HCT116 (cell line): ENCODE data around the gene HIRA. TPM values are rescaled to one million over a fixed set of nuclear protein-coding genes. Genes with fewer than 3 reads are reported as not detected.

ENCODE experiments used
- ATAC-seq: fragments of 200-7000 bp; cut with Tn5 transposase; 2 replicates; pipeline ENCODE4 v1.9.1; 2020; ENCODE audit warnings: mild to moderate bottlenecking, moderate library complexity
- BruUV-seq: library from RNA; stranded (reverse); fragments of 400-500 nt; replicated peaks from 2 replicates; lab custom pipeline; 2021; lab: Mats Ljungman, UMichigan
- CTCF ChIA-PET: fragments of 300-600 bp; sonication (Branson Sonifier 250); formaldehyde crosslinking; loops from one replicate; lab custom pipeline; 2021; ENCODE audit warnings: antibody characterized with exemption; lab: Charles Lee
- POLR2A ChIA-PET: fragments of 300-600, 350-600 bp; sonication (Branson Sonifier 250); formaldehyde crosslinking; loops from one replicate; lab custom pipeline; 2021; ENCODE audit warnings: antibody characterized with exemption; lab: Charles Lee
- RAD21 ChIA-PET, 2 experiments: fragments of 300-600 bp; sonication (Branson Sonifier 250); formaldehyde crosslinking; loops; one replicate each; lab custom pipeline; 2023; ENCODE audit warnings: low total read pairs in 2 of 2; ENCODE audit not compliant: uncharacterized antibody in 2 of 2, unreplicated experiment in 2 of 2, low non-redundant PET in 1 of 2; lab: Charles Lee
- DNase-seq: peaks from one replicate; pipeline ENCODE4 v3.0.0-alpha.2; 2010; ENCODE audit warnings: low read depth, low spot score
- H2AFZ ChIP-seq: fragments of 200-600 bp; shearing (Covaris generic), sonication (generic); 2 replicates; pipeline ENCODE4 v1.6.1; 2017; ENCODE audit warnings: low read depth, mixed run types, mixed read lengths, antibody characterized with exemption, low read length; ENCODE audit not compliant: poor library complexity, severe bottlenecking
- H3K27ac ChIP-seq: 2 replicates; pipeline ENCODE4 v1.5.1; 2012; ENCODE audit warnings: low read depth, low read length
- H3K27me3 ChIP-seq: fragments of 200-600 bp; sonication (generic); 2 replicates; pipeline ENCODE4 v1.6.1; 2016; ENCODE audit warnings: mixed run types, low read length, mixed read lengths; ENCODE audit not compliant: insufficient read depth
- H3K36me3 ChIP-seq, 2 experiments: fragments of 200-500 bp in 1 of 2; fragments of 200-600 bp in 1 of 2; sonication (Bioruptor generic) in 1 of 2; sonication (generic) in 1 of 2; 2 replicates each; pipeline versions ENCODE4 v1.5.1 to v1.6.1; 2014 to 2016; ENCODE audit warnings: low read length in 2 of 2, inconsistent platforms in 1 of 2, mixed read lengths in 1 of 2, mixed run types in 1 of 2; ENCODE audit not compliant: insufficient read depth in 2 of 2, control insufficient read depth in 1 of 2
- H3K4me1 ChIP-seq, 2 experiments: fragments of 200-600 bp in 1 of 2; sonication (generic) in 1 of 2; 2 replicates each; pipeline versions ENCODE4 v1.5.1 to v1.6.1; 2012 to 2017; ENCODE audit warnings: low read length in 2 of 2, inconsistent platforms in 1 of 2, mild to moderate bottlenecking in 1 of 2, mixed read lengths in 1 of 2, mixed run types in 1 of 2, moderate library complexity in 1 of 2; ENCODE audit not compliant: insufficient read depth in 2 of 2, control insufficient read depth in 1 of 2
- H3K4me2 ChIP-seq: fragments of 200-600 bp; sonication (generic); 2 replicates; pipeline ENCODE4 v1.6.1; 2017; ENCODE audit warnings: mixed run types, low read length, mixed read lengths
- H3K4me3 ChIP-seq, 2 experiments: fragments of 200-600 bp in 1 of 2; sonication (generic) in 1 of 2; replicated peaks in 1 of 2; 2 replicates each; pipeline ENCODE4 v1.5.1; 2011 to 2016; ENCODE audit warnings: low read length in 2 of 2, control low read depth in 1 of 2, low read depth in 1 of 2, mild to moderate bottlenecking in 1 of 2, mixed read lengths in 1 of 2, mixed run types in 1 of 2
- H3K79me2 ChIP-seq: fragments of 200-600 bp; sonication (generic); 2 replicates; pipeline ENCODE4 v1.6.1; 2017; ENCODE audit warnings: mild to moderate bottlenecking, mixed run types, low read length, moderate library complexity, mixed read lengths; ENCODE audit not compliant: insufficient read depth
- H3K9ac ChIP-seq: fragments of 200-600 bp; sonication (generic); 2 replicates; pipeline ENCODE4 v1.6.1; 2016; ENCODE audit warnings: low read length, mixed read lengths
- H3K9me2 ChIP-seq: fragments of 200-600 bp; sonication (generic), shearing (Covaris generic); 2 replicates; pipeline ENCODE4 v1.6.1; 2017; ENCODE audit warnings: mixed run types, mild to moderate bottlenecking, moderate library complexity; ENCODE audit not compliant: insufficient read depth
- H3K9me3 ChIP-seq, 2 experiments: fragments of 200-500 bp in 1 of 2; fragments of 200-600 bp in 1 of 2; sonication (Bioruptor generic) in 1 of 2; sonication (generic) in 1 of 2; 2 replicates each; pipeline ENCODE4 v1.6.1; 2014 to 2017; ENCODE audit warnings: low read length in 2 of 2, mixed read lengths in 2 of 2, inconsistent platforms in 1 of 2, low read depth in 1 of 2, mild to moderate bottlenecking in 1 of 2, mixed run types in 1 of 2, moderate library complexity in 1 of 2; ENCODE audit not compliant: control insufficient read depth in 1 of 2, insufficient read depth in 1 of 2
- H4K20me1 ChIP-seq: fragments of 200-600 bp; sonication (generic), shearing (Covaris generic); 2 replicates; pipeline ENCODE4 v1.6.1; 2017; ENCODE audit warnings: mixed run types, mild to moderate bottlenecking, moderate library complexity; ENCODE audit not compliant: insufficient read depth
- ATF3 ChIP-seq: IDR thresholded peaks from 2 replicates; pipeline ENCODE4 v1.6.1; 2012
- CEBPB ChIP-seq: IDR thresholded peaks from 2 replicates; pipeline ENCODE4 v1.6.1; 2012; ENCODE audit warnings: low read depth
- CTCF ChIP-seq, 3 experiments: fragments of 200-600 bp in 1 of 3; sonication (generic) in 1 of 3; IDR thresholded peaks in 2 of 3; conservative IDR thresholded peaks in 1 of 3; 2 replicates each; pipeline ENCODE4 v1.5.1; 2012 to 2017; ENCODE audit warnings: low read depth in 2 of 3, low read length in 2 of 3, antibody characterized with exemption in 1 of 3, borderline replicate concordance in 1 of 3, control low read depth in 1 of 3, mild to moderate bottlenecking in 1 of 3, mixed read lengths in 1 of 3, mixed run types in 1 of 3, moderate library complexity in 1 of 3; ENCODE audit not compliant: insufficient read depth in 1 of 3
- FOSL1 ChIP-seq: IDR thresholded peaks from 2 replicates; pipeline ENCODE4 v1.6.1; 2012; ENCODE audit warnings: low read depth
- JUND ChIP-seq: IDR thresholded peaks from 2 replicates; pipeline ENCODE4 v1.6.1; 2012
- REST ChIP-seq: IDR thresholded peaks from 2 replicates; pipeline ENCODE4 v1.6.1; 2012; ENCODE audit warnings: low read depth
- SRF ChIP-seq: IDR thresholded peaks from 2 replicates; pipeline ENCODE4 v1.6.1; 2012; ENCODE audit warnings: low read depth
- TCF7L2 ChIP-seq: IDR thresholded peaks from 2 replicates; pipeline ENCODE4 v1.7.0; 2011; ENCODE audit warnings: borderline replicate concordance, inconsistent platforms; ENCODE audit not compliant: insufficient read depth, insufficient read length; ENCODE audit errors: extremely low read depth
- YY1 ChIP-seq: IDR thresholded peaks from 2 replicates; pipeline ENCODE4 v1.6.1; 2011; ENCODE audit warnings: low read length, low read depth, moderate library complexity, mild to moderate bottlenecking; ENCODE audit not compliant: insufficient replicate concordance; ENCODE audit errors: extremely low read depth
- ZBTB33 ChIP-seq: IDR thresholded peaks from 2 replicates; pipeline ENCODE4 v1.6.1; 2011; ENCODE audit warnings: mild to moderate bottlenecking, low read length, moderate library complexity; ENCODE audit not compliant: insufficient replicate concordance; ENCODE audit errors: extremely low read depth
- ZFX ChIP-seq: fragments of 450-650 bp; IDR thresholded peaks from 2 replicates; pipeline ENCODE4 v1.6.1; 2017
- intact Hi-C: fragments of 100-400 bp; cut with micrococcal nuclease; formaldehyde crosslinking; loops from 2 replicates; pipeline ENCODE4 v1.10.0; 2022
- total RNA-seq: library from RNA; stranded (reverse); gene quantifications from one replicate; pipeline ENCODE4 v1.2.1, GENCODE V29; 2021; ENCODE audit not compliant: unreplicated experiment
- TF ChIP-seq, protein P1 (sequence below): IDR thresholded peaks from 2 replicates; pipeline ENCODE4 v1.6.1; 2012

Gene HIRA
- total RNA-seq, 1 experiment from 2014 or later: 30.6 TPM

- Histone ChIP-seq H3K4me1 (no peaks in the 10 kb centered on the region), H3K9me3 (no peaks in the 10 kb centered on the region), H3K27me3 (no peaks in the 10 kb centered on the region), H2AFZ (no peak overlapping the region), H3K79me2 (0 out of 2 replicates have a peak, but pooled peaks cover 3% of the 10 kb centered on the region), H3K9ac (no peak overlapping the region), H3K27ac (no peak overlapping the region), H3K4me3 (no peak overlapping the region), H3K9me2 (no peaks in the 10 kb centered on the region), H3K36me3 (peaks cover 39 to 41% of the 10 kb centered on the region in 2 experiments), H4K20me1 (no peaks in the 10 kb centered on the region), H3K4me2 (no peak overlapping the region)
- no peak for DNase-seq
- RAD21 ChIA-PET: no interaction called here
- CTCF ChIA-PET: no interaction called here
- no peak for ATAC-seq
- intact Hi-C loops: no loop called here
- BruUV-seq: no TSS peak
- POLR2A ChIA-PET: no interaction called here
- TF ChIP-seq REST: no peak
- TF ChIP-seq ATF3: no peak
- no peak for TF ChIP-seq YY1
- no peak for TF ChIP-seq ZBTB33
- no peak for TF ChIP-seq ZFX
- TF ChIP-seq, protein P1, sequence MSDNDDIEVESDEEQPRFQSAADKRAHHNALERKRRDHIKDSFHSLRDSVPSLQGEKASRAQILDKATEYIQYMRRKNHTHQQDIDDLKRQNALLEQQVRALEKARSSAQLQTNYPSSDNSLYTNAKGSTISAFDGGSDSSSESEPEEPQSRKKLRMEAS: no peak
- no peak for TF ChIP-seq TCF7L2
- no peak for TF ChIP-seq SRF
- TF ChIP-seq CTCF (IDR thresholded peaks at IDR 0.05 in 2 of 3, conservative IDR thresholded peaks at IDR 0.05 in 1 of 3; ENCODE audit: borderline replicate concordance in 1 of 3, insufficient read depth in 1 of 3, low read depth in 2 of 3, low read length in 2 of 3): no peak
- no peak for TF ChIP-seq JUND
- TF ChIP-seq FOSL1: no peak
- no peak for TF ChIP-seq CEBPB
These were observed 26.4 kb upstream of the HIRA start for GRCh38 chr22:19457828-19458428.
